Measurements from ENCODE around the gene EIF3B. TPM values are rescaled to one million over a fixed set of nuclear protein-coding genes. Genes with fewer than 3 reads are reported as not detected.

EIF3B gene
- total and polyA plus RNA-seq, 2 donors from 2014 or later: 65.5 to 107 TPM

GRCh38 chr7:2360796-2361195 lies 6.2 kb downstream of the EIF3B start:
- H3K9ac ChIP-seq (ENCODE audit: low read length in 3 of 3): no peak overlapping the region
- no peak for FAIRE-seq
- no peak for DNase-seq
- TF ChIP-seq, protein P1, sequence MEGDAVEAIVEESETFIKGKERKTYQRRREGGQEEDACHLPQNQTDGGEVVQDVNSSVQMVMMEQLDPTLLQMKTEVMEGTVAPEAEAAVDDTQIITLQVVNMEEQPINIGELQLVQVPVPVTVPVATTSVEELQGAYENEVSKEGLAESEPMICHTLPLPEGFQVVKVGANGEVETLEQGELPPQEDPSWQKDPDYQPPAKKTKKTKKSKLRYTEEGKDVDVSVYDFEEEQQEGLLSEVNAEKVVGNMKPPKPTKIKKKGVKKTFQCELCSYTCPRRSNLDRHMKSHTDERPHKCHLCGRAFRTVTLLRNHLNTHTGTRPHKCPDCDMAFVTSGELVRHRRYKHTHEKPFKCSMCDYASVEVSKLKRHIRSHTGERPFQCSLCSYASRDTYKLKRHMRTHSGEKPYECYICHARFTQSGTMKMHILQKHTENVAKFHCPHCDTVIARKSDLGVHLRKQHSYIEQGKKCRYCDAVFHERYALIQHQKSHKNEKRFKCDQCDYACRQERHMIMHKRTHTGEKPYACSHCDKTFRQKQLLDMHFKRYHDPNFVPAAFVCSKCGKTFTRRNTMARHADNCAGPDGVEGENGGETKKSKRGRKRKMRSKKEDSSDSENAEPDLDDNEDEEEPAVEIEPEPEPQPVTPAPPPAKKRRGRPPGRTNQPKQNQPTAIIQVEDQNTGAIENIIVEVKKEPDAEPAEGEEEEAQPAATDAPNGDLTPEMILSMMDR (IDR thresholded peaks at IDR 0.05; ENCODE audit: borderline replicate concordance, extremely low read depth, insufficient read depth): no peak
- H3K9me3 ChIP-seq (ENCODE audit: control insufficient read depth in 2 of 3, insufficient read depth in 1 of 3, low read length in 3 of 3): no peaks in the 10 kb centered on the region
- no peaks in the 10 kb centered on the region for H3K27me3 ChIP-seq (ENCODE audit: control insufficient read depth, insufficient read depth, low read length)
- intact Hi-C loops (cut with DNase I): no loop called here
- no peak overlapping the region for H3K4me3 ChIP-seq (ENCODE audit: low read length in 3 of 3)
- H3K4me1 ChIP-seq (ENCODE audit: control insufficient read depth in 2 of 3, insufficient read depth in 2 of 3, low read depth in 1 of 3, low read length in 3 of 3): peaks cover 0 to 9% (median 0%) of the 10 kb centered on the region in 3 donors
- no peak overlapping the region for H3K27ac ChIP-seq (ENCODE audit: low read depth in 2 of 2, low read length in 2 of 2)
- peaks cover 9 to 44% (median 26%) of the 10 kb centered on the region in 3 donors for H3K36me3 ChIP-seq (ENCODE audit: control insufficient read depth in 2 of 3, insufficient read depth in 3 of 3, low read length in 3 of 3)

GRCh38 chr7:2362385-2363088 lies 7.9 kb downstream of the EIF3B start:
- H3K36me3 ChIP-seq (ENCODE audit: control insufficient read depth in 2 of 3, insufficient read depth in 3 of 3, low read length in 3 of 3): peaks cover 8 to 46% (median 31%) of the 10 kb centered on the region in 3 donors
- intact Hi-C loops (cut with DNase I): no loop called here
- TF ChIP-seq, protein P1 (IDR thresholded peaks at IDR 0.05; ENCODE audit: borderline replicate concordance, extremely low read depth, insufficient read depth): no peak
- DNase-seq: no peak
- no peaks in the 10 kb centered on the region for H3K27me3 ChIP-seq (ENCODE audit: control insufficient read depth, insufficient read depth, low read length)
- H3K27ac ChIP-seq (ENCODE audit: low read depth in 2 of 2, low read length in 2 of 2): no peak overlapping the region
- H3K4me1 ChIP-seq (ENCODE audit: control insufficient read depth in 2 of 3, insufficient read depth in 2 of 3, low read depth in 1 of 3, low read length in 3 of 3): no peaks in the 10 kb centered on the region
- FAIRE-seq: no peak
- H3K9me3 ChIP-seq (ENCODE audit: control insufficient read depth in 2 of 3, insufficient read depth in 1 of 3, low read length in 3 of 3): no peaks in the 10 kb centered on the region
- H3K9ac ChIP-seq (ENCODE audit: low read length in 3 of 3): no peak overlapping the region
- H3K4me3 ChIP-seq (ENCODE audit: low read length in 3 of 3): no peak overlapping the region

DNA sequence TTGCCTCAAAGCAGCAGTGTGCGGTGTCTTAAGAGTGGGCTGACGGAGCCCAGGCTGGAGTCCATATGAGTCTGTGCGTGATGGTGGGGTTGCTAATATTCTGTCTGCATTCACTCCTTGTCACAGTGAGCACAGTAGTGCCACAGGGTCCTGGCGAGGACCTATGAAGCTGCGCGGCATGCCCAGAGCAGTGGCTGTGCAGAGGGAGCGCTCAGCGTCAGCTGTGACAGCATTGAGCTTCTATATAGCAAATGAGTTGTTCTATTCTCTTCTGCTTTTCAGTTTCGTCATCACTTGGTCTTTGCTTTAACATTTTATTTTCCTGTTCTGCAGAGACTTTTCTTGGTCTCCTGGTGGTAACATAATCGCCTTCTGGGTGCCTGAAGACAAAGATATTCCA lies 14.5 kb downstream of the EIF3B start:
- Histone ChIP-seq H3K27me3 (ENCODE audit: control insufficient read depth, insufficient read depth, low read length) (no peaks in the 10 kb centered on the region), H3K4me3 (ENCODE audit: low read length in 3 of 3) (no peak overlapping the region), H3K36me3 (ENCODE audit: control insufficient read depth in 2 of 3, insufficient read depth in 3 of 3, low read length in 3 of 3) (peaks cover 11 to 68% (median 44%) of the 10 kb centered on the region in 3 donors), H3K4me1 (ENCODE audit: control insufficient read depth in 2 of 3, insufficient read depth in 2 of 3, low read depth in 1 of 3, low read length in 3 of 3) (no peaks in the 10 kb centered on the region), H3K27ac (ENCODE audit: low read depth in 2 of 2, low read length in 2 of 2) (no peak overlapping the region), H3K9me3 (ENCODE audit: control insufficient read depth in 2 of 3, insufficient read depth in 1 of 3, low read length in 3 of 3) (no peaks in the 10 kb centered on the region), H3K9ac (ENCODE audit: low read length in 3 of 3) (no peak overlapping the region)
- intact Hi-C loops (cut with DNase I): no loop called here
- DNase-seq (no peak), FAIRE-seq (no peak)
- TF ChIP-seq, protein P1 (IDR thresholded peaks at IDR 0.05; ENCODE audit: borderline replicate concordance, extremely low read depth, insufficient read depth): no peak

Data from kidney (tissue), 14 donors.